DND-41 (cell line): ENCODE results near the gene C22orf42.

Experiments used
- CTCF ChIP-seq: IDR thresholded peaks from 2 replicates; pipeline ENCODE4 v1.5.1; 2012; ENCODE audit warnings: borderline replicate concordance, low read length, moderate library complexity, mild to moderate bottlenecking; ENCODE audit not compliant: poor library complexity, severe bottlenecking; ENCODE audit errors: extremely low read depth
- EZH2 ChIP-seq: IDR thresholded peaks from 3 replicates; pipeline ENCODE4 v1.6.1; 2012; ENCODE audit warnings: borderline replicate concordance, low read depth, mild to moderate bottlenecking, moderate library complexity, low read length, inconsistent platforms; ENCODE audit not compliant: severe bottlenecking

- TF ChIP-seq CTCF = no peak
- TF ChIP-seq EZH2 = no peak
Observed at GRCh38 chr22:32120603-32121002, 38.5 kb downstream of the C22orf42 start.
